HG03159 (cell line): ENCODE data around the gene DDX43.
"Not testable (repeated sequence)": the region's sequence is repeated elsewhere in the genome, so short reads cannot be mapped to it uniquely, and the experiment has no call there.

Source experiments
- ATAC-seq: cut with Tn5 transposase; IDR thresholded peaks from one replicate; pipeline ENCODE4 v1.9.1; 2021; ENCODE audit warnings: mild to moderate bottlenecking, moderate library complexity; ENCODE audit not compliant: unreplicated experiment

DDX43 gene

GRCh38 chr6:73388800-73389512 is 5.7 kb upstream of the DDX43 start:
- ATAC-seq: peak; percentile 79

DNA sequence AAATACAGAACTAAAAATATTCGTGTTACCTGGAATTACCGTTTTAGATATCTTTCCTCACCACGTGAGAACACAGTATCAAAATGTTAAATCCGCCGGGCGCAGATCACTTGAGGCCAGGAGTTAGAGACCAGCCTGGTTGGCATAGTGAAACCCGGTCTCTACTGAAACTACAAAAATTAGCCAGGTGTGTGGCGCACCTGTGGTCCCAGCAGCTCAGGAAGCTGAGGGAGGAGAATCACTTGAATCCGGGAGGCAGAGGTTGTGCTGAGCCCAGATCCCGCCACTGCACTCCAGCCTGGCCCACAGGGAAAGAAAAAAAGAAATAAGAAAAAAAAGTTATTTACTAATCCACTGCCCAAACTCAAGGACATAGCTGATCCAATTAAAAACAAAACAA is 4.8 kb upstream of the DDX43 start:
- ATAC-seq: no peak

GRCh38 chr6:73391675-73392074 is 3.0 kb upstream of the DDX43 start:
- no peak for ATAC-seq

- not testable (repeated sequence) for ATAC-seq
Measured at GRCh38 chr6:73392188-73392587, 2.4 kb upstream of the DDX43 start.

GRCh38 chr6:73393278-73393677 is 1.4 kb upstream of the DDX43 start:
- ATAC-seq: no peak

DNA sequence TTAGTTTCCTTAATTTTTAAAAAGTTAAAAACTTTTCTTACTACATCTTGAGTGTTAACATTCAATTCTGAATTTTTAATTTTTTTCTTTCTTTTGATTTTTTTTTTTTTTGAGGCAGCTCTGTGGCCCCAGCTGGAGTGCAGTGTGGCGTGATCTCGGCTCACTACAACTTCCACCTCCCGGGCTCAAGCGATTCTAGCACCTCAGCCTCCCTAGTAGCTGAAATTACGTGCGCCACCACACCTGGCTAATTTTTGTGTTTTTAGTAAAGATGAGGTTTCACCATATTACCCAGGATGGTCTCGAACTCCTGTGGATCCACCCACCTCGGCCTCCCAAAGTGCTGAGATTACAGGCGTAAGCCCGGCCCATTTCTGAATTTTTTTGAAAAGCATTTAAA is 1.2 kb downstream of the DDX43 start:
- ATAC-seq: no peak

GRCh38 chr6:73400656-73401055 is 6.0 kb downstream of the DDX43 start:
- ATAC-seq: no peak

DNA sequence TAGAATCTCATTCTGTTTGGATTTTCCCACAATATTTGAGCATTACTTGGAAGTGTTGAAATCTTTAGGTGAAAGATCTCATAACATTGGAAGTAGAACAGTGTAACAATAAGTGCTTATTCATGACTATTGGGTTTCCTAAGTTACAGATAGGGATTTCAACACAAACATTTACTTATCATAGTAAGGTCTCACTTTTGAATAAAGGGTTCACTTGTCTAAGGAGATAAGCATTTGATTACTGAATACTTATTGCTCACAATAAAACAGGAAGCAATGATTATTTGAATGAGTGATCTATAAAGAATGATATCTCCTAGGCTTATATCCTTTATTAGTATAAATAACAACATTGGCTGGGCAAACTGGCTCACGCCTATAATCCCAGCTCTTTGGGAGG is 14.8 kb downstream of the DDX43 start:
- ATAC-seq: no peak

DNA sequence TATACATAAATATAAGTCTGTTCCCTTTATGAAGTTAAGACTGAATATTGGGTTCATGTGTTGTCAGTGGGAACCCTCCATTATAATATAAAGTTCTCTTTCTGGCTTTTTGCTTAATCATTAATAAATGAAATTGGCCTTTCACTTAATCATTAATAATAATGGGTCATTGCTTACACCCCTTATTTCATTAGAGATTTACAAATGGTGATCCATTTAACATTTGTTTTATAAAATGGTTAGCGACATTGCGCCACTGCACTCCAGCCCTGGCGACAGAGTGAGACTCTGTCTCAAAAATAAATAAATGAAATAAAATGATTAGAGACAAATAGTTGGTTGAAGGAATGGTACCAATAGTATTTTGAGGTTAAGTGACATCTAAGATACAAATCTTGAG is 18.5 kb downstream of the DDX43 start:
- no peak for ATAC-seq

- ATAC-seq: no peak
Measured at GRCh38 chr6:73418081-73418741, 23.6 kb downstream of the DDX43 start.

DNA sequence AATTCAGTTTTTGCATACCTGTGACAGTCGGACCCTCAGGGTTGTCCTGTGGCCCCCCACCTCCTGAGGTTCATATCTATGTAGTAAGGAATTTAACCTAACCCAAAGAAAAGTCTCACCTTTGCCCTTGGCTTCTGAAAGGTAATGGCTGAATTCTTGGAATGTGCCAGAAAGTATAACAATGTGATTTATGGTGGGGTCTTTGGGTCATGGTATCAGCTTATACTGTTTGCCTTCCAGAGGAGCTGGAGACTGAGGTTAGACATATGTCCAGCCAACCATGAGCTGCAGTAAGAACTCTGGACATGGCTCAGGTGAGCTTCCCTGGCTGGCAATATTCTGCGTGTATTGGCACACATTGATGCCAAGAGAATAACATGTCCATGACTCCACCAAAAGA is 26.9 kb downstream of the DDX43 start:
- ATAC-seq: no peak

GRCh38 chr6:73435236-73435635 is 40.6 kb downstream of the DDX43 start:
- no peak for ATAC-seq

DNA sequence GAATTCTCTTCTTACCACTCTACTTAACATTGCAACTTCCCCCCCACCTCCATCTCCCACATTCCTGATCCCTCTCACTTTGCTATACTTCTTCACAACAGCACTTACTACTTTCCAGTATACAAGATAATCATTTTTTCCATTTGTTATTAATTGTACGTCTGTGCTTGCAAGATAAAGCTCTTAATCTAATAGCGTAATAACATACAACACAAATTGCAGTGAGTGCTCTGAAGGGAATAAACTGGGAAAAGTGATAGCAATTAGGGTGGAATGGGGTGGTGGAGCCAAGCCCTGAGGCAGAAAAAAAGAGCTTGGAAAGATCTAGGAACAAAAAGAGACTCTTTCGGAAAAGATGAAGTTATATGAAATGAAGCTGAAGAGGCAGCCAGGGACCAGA is 48.9 kb downstream of the DDX43 start:
- no peak for ATAC-seq

DNA sequence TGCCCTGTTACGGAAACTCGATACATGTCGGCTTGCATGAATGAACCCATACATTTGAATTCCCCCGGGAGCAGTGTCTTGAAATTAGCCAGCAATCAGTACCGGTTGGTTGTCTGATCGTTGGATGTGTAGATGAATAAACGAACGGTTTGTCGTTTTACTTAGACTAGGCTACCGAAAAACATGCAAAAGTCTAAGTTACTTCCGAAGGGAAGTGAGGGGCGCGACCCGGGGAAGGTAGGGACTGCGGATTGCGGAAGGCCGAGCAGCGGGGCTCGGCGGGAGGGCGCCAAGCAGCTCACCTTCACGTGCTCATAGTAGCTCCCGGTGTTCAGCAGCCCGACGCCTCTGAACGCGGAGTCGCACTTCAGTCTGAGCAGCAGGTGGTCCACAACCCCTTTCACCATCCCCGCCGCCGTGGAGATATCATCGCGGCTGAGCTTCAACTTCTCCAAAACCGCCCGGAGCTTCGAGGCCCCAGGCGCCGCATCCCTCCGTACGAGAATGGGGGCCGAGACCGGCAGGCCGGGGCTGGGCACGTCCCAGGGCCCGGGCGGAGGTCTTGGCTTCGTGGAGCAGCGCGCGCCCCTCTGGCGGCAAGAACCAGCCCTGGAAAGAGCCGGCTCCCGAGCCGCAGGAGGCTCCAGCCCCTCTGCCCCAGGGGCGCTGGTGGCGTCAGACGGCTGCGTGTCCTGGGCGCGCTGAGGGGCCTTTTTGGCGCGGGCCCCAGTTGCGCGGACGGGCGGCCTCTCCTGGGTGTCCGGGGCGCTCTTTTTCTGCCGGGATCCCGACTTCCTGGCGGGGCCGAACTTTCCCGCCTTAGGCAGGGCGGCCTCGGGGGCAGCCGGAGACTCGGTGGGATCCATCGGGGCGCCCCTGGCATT is 56.8 kb downstream of the DDX43 start:
- peak; percentile 60 for ATAC-seq

DNA sequence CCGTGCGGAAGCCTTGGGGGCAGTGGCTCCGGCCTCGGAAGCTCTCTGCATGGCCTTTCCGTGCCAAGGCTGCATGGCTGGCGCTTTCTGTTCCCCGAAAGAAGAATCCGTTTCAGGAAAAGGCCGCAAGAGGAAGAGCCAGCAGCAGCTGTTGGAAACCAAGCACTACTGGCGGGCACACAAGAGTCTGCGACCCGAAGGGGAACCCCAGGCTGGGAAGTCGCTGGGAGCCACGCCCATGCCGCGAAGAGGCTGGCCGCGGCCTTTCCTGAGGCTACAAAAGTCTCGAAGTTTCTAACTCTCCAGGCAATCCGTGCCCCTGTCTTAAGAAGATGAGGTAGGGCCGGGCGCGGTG is 57.5 kb downstream of the DDX43 start, which contains the start of gene CGAS:
Gene CGAS, minus strand, starts transcription at position 191 of the 355 bp plus-strand sequence. Its CDS starts 116 bp downstream, at position 75.
- ATAC-seq: peak; percentile 54

DNA sequence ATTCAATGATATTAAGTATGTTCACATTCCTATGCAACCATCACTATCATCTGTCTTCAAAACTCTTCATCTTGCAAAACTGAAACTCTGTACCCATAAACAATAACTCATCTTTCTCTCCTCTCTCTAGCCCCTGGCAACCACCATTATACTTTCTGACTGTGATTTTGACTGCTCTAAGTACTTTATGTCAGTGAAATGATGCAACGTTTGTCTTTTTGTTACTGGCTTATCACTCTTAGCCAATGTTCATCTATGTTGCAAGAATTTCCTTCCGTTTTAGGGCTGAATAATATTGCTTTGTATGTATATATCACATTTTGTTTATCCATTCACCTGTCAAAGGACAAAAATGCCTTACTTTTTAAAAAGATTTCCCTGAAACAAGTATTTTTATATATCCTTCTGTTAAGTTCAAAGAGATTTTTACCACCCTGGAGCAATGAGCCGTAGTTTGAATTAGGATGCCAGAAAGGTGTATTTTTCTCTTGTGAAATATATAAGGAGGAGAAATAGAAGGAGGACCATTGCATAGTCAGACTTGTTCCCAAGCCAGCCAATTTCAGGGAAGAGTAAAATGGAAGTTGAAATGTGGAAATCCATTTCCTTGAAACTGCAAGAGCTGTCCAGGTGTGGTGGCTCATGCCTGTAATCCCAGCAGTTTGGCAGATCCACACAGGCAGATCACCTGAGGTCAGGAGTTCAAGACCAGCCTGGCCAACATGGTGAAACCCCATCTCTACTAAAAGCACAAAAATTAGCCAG is 61.4 kb downstream of the DDX43 start:
- no peak for ATAC-seq

DNA sequence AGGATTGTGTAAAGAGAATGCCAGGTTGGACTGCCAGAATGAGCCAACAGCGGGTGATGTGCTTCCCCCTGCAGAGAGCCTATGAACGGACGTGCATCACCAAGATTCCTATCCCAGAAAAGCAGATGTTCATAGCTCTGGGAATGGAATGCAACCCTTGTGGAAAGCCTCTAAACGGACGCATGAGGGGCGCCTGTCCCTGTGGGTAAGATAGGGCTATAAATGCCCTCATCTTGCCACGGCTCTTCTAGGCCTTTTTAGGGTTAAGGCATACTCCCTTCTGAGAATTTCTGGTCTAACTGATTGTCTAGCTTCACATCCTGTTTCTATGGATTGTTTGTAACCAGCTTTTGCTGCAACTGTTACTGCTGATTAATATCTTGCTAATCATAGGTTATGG is 64.8 kb downstream of the DDX43 start:
- ATAC-seq: not testable (repeated sequence)

- no peak for ATAC-seq
Measured at GRCh38 chr6:73460056-73460455, 65.4 kb downstream of the DDX43 start.

GRCh38 chr6:73461537-73462350 is 67.1 kb downstream of the DDX43 start, which contains the start of gene MTO1:
Gene MTO1, plus strand, starts transcription at chr6:73461737. Its CDS starts 118 bp downstream, at chr6:73461855.
- peak; percentile 98 for ATAC-seq
